22Rv1 (cell line): ENCODE data around the gene SYNJ2.

ENCODE experiments used
- CTCF ChIP-seq: fragments of 450-650 bp; IDR thresholded peaks from 2 replicates; pipeline ENCODE4 v1.5.1; 2017; ENCODE audit warnings: mild to moderate bottlenecking
- ZFX ChIP-seq: fragments of 450-650 bp; IDR thresholded peaks from 2 replicates; pipeline ENCODE4 v1.6.1; 2017; ENCODE audit warnings: antibody characterized with exemption, borderline replicate concordance

- no peak for TF ChIP-seq CTCF
- no peak for TF ChIP-seq ZFX
Measured at GRCh38 chr6:157937318-157937717, 44.3 kb upstream of the SYNJ2 start.
